HepG2 (cell line): ENCODE results near the gene GCDH. TPM values are rescaled to one million over a fixed set of nuclear protein-coding genes. Genes with fewer than 3 reads are reported as not detected.

Experiments used
- CAMTA2 ChIP-seq: sonication (generic); formaldehyde crosslinking; IDR thresholded peaks from 2 replicates; pipeline ENCODE4 v1.4.0; 2020; ENCODE audit warnings: mild to moderate bottlenecking, missing genetic modification reagents, borderline replicate concordance
- CCAR2 ChIP-seq: fragments of 200-400 bp; formaldehyde crosslinking; optimal IDR thresholded peaks from 2 replicates; pipeline ENCODE3; 2018; ENCODE audit warnings: low read depth, mild to moderate bottlenecking, low read length, moderate library complexity
- CCDC6 ChIP-seq: sonication (generic); formaldehyde crosslinking; IDR thresholded peaks from 2 replicates; pipeline ENCODE4 v1.8.1; 2022; ENCODE audit warnings: mild to moderate bottlenecking, missing genetic modification reagents, moderate library complexity
- CHD2 ChIP-seq: IDR thresholded peaks from 2 replicates; pipeline ENCODE4 v1.6.1; 2011; ENCODE audit warnings: low read depth, low read length, improper control_type of control experiment
- FOSL1 ChIP-seq: sonication (generic); formaldehyde crosslinking; IDR thresholded peaks from 2 replicates; pipeline ENCODE4 v1.9.0; 2021; ENCODE audit warnings: missing genetic modification reagents, borderline replicate concordance
- GATAD1 ChIP-seq: IDR thresholded peaks from 2 replicates; pipeline ENCODE4 v1.6.1; 2016; ENCODE audit warnings: missing genetic modification reagents, missing compliant biosample characterization
- HDAC2 ChIP-seq: sonication (generic); formaldehyde crosslinking; IDR thresholded peaks from 2 replicates; pipeline ENCODE4 v1.4.0; 2020; ENCODE audit warnings: missing genetic modification reagents
- HHEX ChIP-seq: IDR thresholded peaks from 2 replicates; pipeline ENCODE4 v1.6.1; 2016; ENCODE audit warnings: control low read depth
- ISX ChIP-seq: sonication (generic); formaldehyde crosslinking; conservative IDR thresholded peaks from 2 replicates; pipeline ENCODE4 v1.5.0; 2020; ENCODE audit warnings: missing genetic modification reagents
- KDM5B ChIP-seq: sonication (generic); formaldehyde crosslinking; IDR thresholded peaks from 2 replicates; pipeline ENCODE4 v1.4.0; 2020; ENCODE audit warnings: missing genetic modification reagents, mild to moderate bottlenecking, borderline replicate concordance
- MTF2 ChIP-seq: sonication (generic); formaldehyde crosslinking; IDR thresholded peaks from 2 replicates; pipeline ENCODE4 v1.5.0; 2020; ENCODE audit warnings: missing genetic modification reagents, borderline replicate concordance
- NFE2L1 ChIP-seq: sonication (generic); formaldehyde crosslinking; IDR thresholded peaks from 2 replicates; pipeline ENCODE4 v1.4.0; 2020; ENCODE audit warnings: missing genetic modification reagents, mild to moderate bottlenecking, borderline replicate concordance
- NR2C2 ChIP-seq: sonication (generic); formaldehyde crosslinking; IDR thresholded peaks from 2 replicates; pipeline ENCODE4 v1.4.0; 2020; ENCODE audit warnings: missing genetic modification reagents, mild to moderate bottlenecking, moderate library complexity, borderline replicate concordance
- PAXIP1 ChIP-seq: sonication (generic); formaldehyde crosslinking; conservative IDR thresholded peaks from 2 replicates; pipeline ENCODE4 v1.4.0; 2020; ENCODE audit warnings: mild to moderate bottlenecking, missing genetic modification reagents, moderate library complexity
- REL ChIP-seq: sonication (generic); formaldehyde crosslinking; conservative IDR thresholded peaks from 2 replicates; pipeline ENCODE4 v1.8.0; 2022; ENCODE audit warnings: mild to moderate bottlenecking, missing genetic modification reagents, moderate library complexity
- TFDP2 ChIP-seq: sonication (generic); formaldehyde crosslinking; IDR thresholded peaks from 2 replicates; pipeline ENCODE4 v1.4.0; 2020; ENCODE audit warnings: missing genetic modification reagents
- ZMAT5 ChIP-seq: sonication (generic); formaldehyde crosslinking; IDR thresholded peaks from 2 replicates; pipeline ENCODE4 v1.5.0; 2020; ENCODE audit warnings: mild to moderate bottlenecking, low read depth, missing genetic modification reagents, borderline replicate concordance
- ZNF207 ChIP-seq: fragments of 450-650 bp; IDR thresholded peaks from 2 replicates; pipeline ENCODE4 v1.6.1; 2016; ENCODE audit warnings: antibody characterized with exemption, borderline replicate concordance
- ZNF24 ChIP-seq: fragments of 450-650 bp; IDR thresholded peaks from 2 replicates; pipeline ENCODE4 v1.6.1; 2017; ENCODE audit warnings: antibody characterized with exemption, mild to moderate bottlenecking
- ZNF704 ChIP-seq: sonication (generic); formaldehyde crosslinking; IDR thresholded peaks from 2 replicates; pipeline ENCODE4 v1.8.1; 2023; ENCODE audit warnings: mild to moderate bottlenecking, inconsistent platforms, moderate library complexity, missing genetic modification reagents, borderline replicate concordance
- ZNF772 ChIP-seq: sonication (generic); formaldehyde crosslinking; IDR thresholded peaks from 2 replicates; pipeline ENCODE4 v1.5.0; 2020; ENCODE audit warnings: mild to moderate bottlenecking, missing genetic modification reagents
- ZNF780A ChIP-seq: sonication (generic); formaldehyde crosslinking; IDR thresholded peaks from 2 replicates; pipeline ENCODE4 v1.8.0; 2022; ENCODE audit warnings: mild to moderate bottlenecking, missing genetic modification reagents, moderate library complexity
- ZNF788 ChIP-seq: sonication (generic); formaldehyde crosslinking; IDR thresholded peaks from 2 replicates; pipeline ENCODE4 v1.5.0; 2020; ENCODE audit warnings: mild to moderate bottlenecking, missing genetic modification reagents, borderline replicate concordance
- ZSCAN21 ChIP-seq: sonication (generic); formaldehyde crosslinking; IDR thresholded peaks from 2 replicates; pipeline ENCODE4 v1.8.0; 2022; ENCODE audit warnings: mild to moderate bottlenecking, missing genetic modification reagents, moderate library complexity, borderline replicate concordance
- polyA plus RNA-seq, 8 experiments: library from polyadenylated mRNA; depleted of rRNA in 3 of 8; stranded (reverse) in 7 of 8; unstranded in 1 of 8; fragments of >200 nt; fragmentation: Illumina TruSeq in 4 of 8; extraction: Trizol in 4 of 8; gene quantifications; 2 replicates each; pipeline versions ENCODE4 v1.2.1 to v1.2.3, GENCODE V29; 2011 to 2016; ENCODE audit warnings: low read depth in 4 of 8, missing spikeins in 1 of 8, mixed read lengths in 1 of 8; ENCODE audit not compliant: insufficient read depth in 1 of 8
- total RNA-seq, 5 experiments: library from RNA; depleted of rRNA; stranded (reverse); fragments of >200 nt; fragmentation: Illumina TruSeq; extraction: Trizol; gene quantifications; 2 replicates each; pipeline ENCODE4 v1.2.3, GENCODE V29; 2016; ENCODE audit warnings: low read depth in 1 of 5

Gene GCDH
- total and polyA plus RNA-seq, 2 of the 13 experiments (the other 11 are each of a cell fraction or from before 2014, with no cell fraction given): 15.1 to 38.0 TPM

GRCh38 chr19:12937093-12937926, 46.4 kb downstream of the GCDH start (continued):
- TF ChIP-seq ZSCAN21 (0 out of 2 replicates have a peak, but pooled peaks have one; percentile 31), CCAR2 (no peak), ZNF780A (CRISPR knock-in tag) (no peak), ZNF788 (CRISPR knock-in tag) (no peak), ZNF24 (no peak), ISX (CRISPR knock-in tag) (no peak), TFDP2 (no peak), MTF2 (CRISPR knock-in tag) (no peak), HHEX (CRISPR knock-in tag) (no peak), ZNF704 (no peak), KDM5B (CRISPR knock-in tag) (no peak), FOSL1 (CRISPR knock-in tag) (no peak), HDAC2 (no peak), REL (CRISPR knock-in tag) (0 out of 2 replicates have a peak, but pooled peaks have one; percentile 34), CAMTA2 (CRISPR knock-in tag) (no peak), NR2C2 (no peak), CHD2 (no peak), ZNF772 (CRISPR knock-in tag) (peak; percentile 29; the same call in 1 of the 2 replicates), PAXIP1 (CRISPR knock-in tag) (no peak; the same call in 1 of the 2 replicates), ZNF207 (no peak), NFE2L1 (no peak), CCDC6 (CRISPR knock-in tag) (no peak), GATAD1 (CRISPR knock-in tag) (no peak), ZMAT5 (CRISPR knock-in tag) (no peak)
